ENCODE data around the gene FBRS.

DNA sequence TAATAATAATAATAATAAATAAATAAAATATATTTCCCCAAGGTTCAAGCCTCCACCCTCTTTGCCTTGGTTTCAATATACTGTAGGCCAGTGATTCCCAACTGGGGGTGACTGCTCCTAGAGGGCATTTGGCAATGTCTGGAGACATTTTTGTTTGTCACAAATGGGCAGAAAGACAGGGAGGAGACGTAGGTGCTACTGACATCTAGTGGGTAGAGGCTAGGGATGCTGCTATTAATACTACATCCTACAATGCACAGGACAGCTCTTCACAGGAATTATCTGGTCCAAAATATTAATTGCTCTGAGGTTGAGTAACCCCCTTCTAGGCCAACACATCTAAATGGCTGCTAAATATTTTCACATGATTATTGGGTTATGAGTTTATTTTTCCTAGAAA lies 20.3 kb upstream of the FBRS start:
- TF ChIP-seq, protein P1, sequence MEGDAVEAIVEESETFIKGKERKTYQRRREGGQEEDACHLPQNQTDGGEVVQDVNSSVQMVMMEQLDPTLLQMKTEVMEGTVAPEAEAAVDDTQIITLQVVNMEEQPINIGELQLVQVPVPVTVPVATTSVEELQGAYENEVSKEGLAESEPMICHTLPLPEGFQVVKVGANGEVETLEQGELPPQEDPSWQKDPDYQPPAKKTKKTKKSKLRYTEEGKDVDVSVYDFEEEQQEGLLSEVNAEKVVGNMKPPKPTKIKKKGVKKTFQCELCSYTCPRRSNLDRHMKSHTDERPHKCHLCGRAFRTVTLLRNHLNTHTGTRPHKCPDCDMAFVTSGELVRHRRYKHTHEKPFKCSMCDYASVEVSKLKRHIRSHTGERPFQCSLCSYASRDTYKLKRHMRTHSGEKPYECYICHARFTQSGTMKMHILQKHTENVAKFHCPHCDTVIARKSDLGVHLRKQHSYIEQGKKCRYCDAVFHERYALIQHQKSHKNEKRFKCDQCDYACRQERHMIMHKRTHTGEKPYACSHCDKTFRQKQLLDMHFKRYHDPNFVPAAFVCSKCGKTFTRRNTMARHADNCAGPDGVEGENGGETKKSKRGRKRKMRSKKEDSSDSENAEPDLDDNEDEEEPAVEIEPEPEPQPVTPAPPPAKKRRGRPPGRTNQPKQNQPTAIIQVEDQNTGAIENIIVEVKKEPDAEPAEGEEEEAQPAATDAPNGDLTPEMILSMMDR (conservative IDR thresholded peaks at IDR 0.05): peak; percentile 73
- no peak for TF ChIP-seq EZH2 (IDR thresholded peaks at IDR 0.05; ENCODE audit: low read depth)

All from PC-9 (cell line).